HepG2 (cell line): ENCODE measurements around the gene GART. TPM values are rescaled to one million over a fixed set of nuclear protein-coding genes. Genes with fewer than 3 reads are reported as not detected.

Source experiments
- AGO2 ChIP-seq: fragments of 200-400 bp; formaldehyde crosslinking; optimal IDR thresholded peaks from 2 replicates; pipeline ENCODE3; 2017; ENCODE audit warnings: mild to moderate bottlenecking, low read depth, low read length, moderate library complexity
- ARNT2 ChIP-seq: sonication (generic); formaldehyde crosslinking; IDR thresholded peaks from 2 replicates; pipeline ENCODE4 v1.8.0; 2022; ENCODE audit warnings: mild to moderate bottlenecking, low read depth, missing genetic modification reagents, moderate library complexity
- DRAP1 ChIP-seq: IDR thresholded peaks from 2 replicates; pipeline ENCODE4 v1.6.1; 2016; ENCODE audit warnings: missing genetic modification reagents, missing compliant biosample characterization
- ELK4 ChIP-seq: sonication (generic); formaldehyde crosslinking; IDR thresholded peaks from 2 replicates; pipeline ENCODE4 v1.9.0; 2021; ENCODE audit warnings: missing genetic modification reagents, borderline replicate concordance
- EZH2 ChIP-seq: conservative IDR thresholded peaks from 2 replicates; pipeline ENCODE4 v1.6.1; 2012; ENCODE audit warnings: mild to moderate bottlenecking, low read depth, low read length, moderate library complexity
- GTF3A ChIP-seq: sonication (generic); formaldehyde crosslinking; conservative IDR thresholded peaks from 2 replicates; pipeline ENCODE4 v1.4.0; 2020; ENCODE audit warnings: mild to moderate bottlenecking, missing genetic modification reagents
- IKZF4 ChIP-seq: sonication (generic); formaldehyde crosslinking; IDR thresholded peaks from 2 replicates; pipeline ENCODE4 v1.5.1; 2020; ENCODE audit warnings: borderline replicate concordance, mild to moderate bottlenecking, low read depth, missing genetic modification reagents; ENCODE audit errors: not compliant biosample characterization
- KDM2A ChIP-seq: sonication (generic); formaldehyde crosslinking; IDR thresholded peaks from 2 replicates; pipeline ENCODE4 v1.4.0; 2020; ENCODE audit warnings: low read depth, missing genetic modification reagents, borderline replicate concordance
- MLLT10 ChIP-seq: sonication (generic); formaldehyde crosslinking; IDR thresholded peaks from 2 replicates; pipeline ENCODE4 v1.4.0; 2020; ENCODE audit warnings: missing genetic modification reagents
- RFXANK ChIP-seq: IDR thresholded peaks from 2 replicates; pipeline ENCODE4 v1.6.1; 2016
- RFXAP ChIP-seq: sonication (generic); formaldehyde crosslinking; IDR thresholded peaks from 2 replicates; pipeline ENCODE4 v1.4.0; 2020; ENCODE audit warnings: missing genetic modification reagents, borderline replicate concordance
- SP1 ChIP-seq, 2 experiments: fragments of 450-650 bp in 1 of 2; sonication (generic) in 1 of 2; formaldehyde crosslinking in 1 of 2; IDR thresholded peaks; 2 replicates each; pipeline versions ENCODE4 v1.4.0 to v1.6.1; 2016 to 2020; ENCODE audit warnings: missing genetic modification reagents in 1 of 2
- TERF1 ChIP-seq: sonication (generic); formaldehyde crosslinking; IDR thresholded peaks from 2 replicates; pipeline ENCODE4 v1.8.0; 2022; ENCODE audit warnings: mild to moderate bottlenecking, missing genetic modification reagents, moderate library complexity
- ZFP36L1 ChIP-seq: sonication (generic); formaldehyde crosslinking; IDR thresholded peaks from 2 replicates; pipeline ENCODE4 v1.8.0; 2022; ENCODE audit warnings: mild to moderate bottlenecking, missing genetic modification reagents, moderate library complexity
- ZNF329 ChIP-seq: sonication (generic); formaldehyde crosslinking; IDR thresholded peaks from 2 replicates; pipeline ENCODE4 v1.9.0; 2021; ENCODE audit warnings: low read depth, mild to moderate bottlenecking, missing genetic modification reagents
- ZNF501 ChIP-seq: sonication (generic); formaldehyde crosslinking; IDR thresholded peaks from 2 replicates; pipeline ENCODE4 v1.5.1; 2020; ENCODE audit warnings: mild to moderate bottlenecking, moderate library complexity, missing genetic modification reagents
- ZNF703 ChIP-seq: sonication (generic); formaldehyde crosslinking; IDR thresholded peaks from 2 replicates; pipeline ENCODE4 v1.5.1; 2020; ENCODE audit warnings: missing genetic modification reagents, mild to moderate bottlenecking, moderate library complexity, borderline replicate concordance
- ZNF724P ChIP-seq: sonication (generic); formaldehyde crosslinking; IDR thresholded peaks from 2 replicates; pipeline ENCODE4 v1.8.0; 2022; ENCODE audit warnings: missing genetic modification reagents, borderline replicate concordance
- ZNF784 ChIP-seq: sonication (generic); formaldehyde crosslinking; IDR thresholded peaks from 2 replicates; pipeline ENCODE4 v1.5.1; 2020; ENCODE audit warnings: missing genetic modification reagents, mild to moderate bottlenecking, borderline replicate concordance
- polyA plus RNA-seq, 8 experiments: library from polyadenylated mRNA; depleted of rRNA in 3 of 8; stranded (reverse) in 7 of 8; unstranded in 1 of 8; fragments of >200 nt; fragmentation: Illumina TruSeq in 4 of 8; extraction: Trizol in 4 of 8; gene quantifications; 2 replicates each; pipeline versions ENCODE4 v1.2.1 to v1.2.3, GENCODE V29; 2011 to 2016; ENCODE audit warnings: low read depth in 4 of 8, missing spikeins in 1 of 8, mixed read lengths in 1 of 8; ENCODE audit not compliant: insufficient read depth in 1 of 8
- total RNA-seq, 5 experiments: library from RNA; depleted of rRNA; stranded (reverse); fragments of >200 nt; fragmentation: Illumina TruSeq; extraction: Trizol; gene quantifications; 2 replicates each; pipeline ENCODE4 v1.2.3, GENCODE V29; 2016; ENCODE audit warnings: low read depth in 1 of 5
- TF ChIP-seq, protein P1 (sequence below): IDR thresholded peaks from 2 replicates; pipeline ENCODE4 v1.6.1; 2016; ENCODE audit warnings: mild to moderate bottlenecking, missing biosample characterization, missing genetic modification reagents
- TF ChIP-seq, protein P2 (sequence below): sonication (generic); formaldehyde crosslinking; IDR thresholded peaks from 2 replicates; pipeline ENCODE4 v1.5.1; 2020; ENCODE audit warnings: missing genetic modification reagents, mild to moderate bottlenecking, borderline replicate concordance

GART gene
- total and polyA plus RNA-seq, 2 of the 13 experiments (the other 11 are each of a cell fraction or from before 2014, with no cell fraction given), result 17.9 to 109 TPM

- no peak for TF ChIP-seq TERF1 (CRISPR knock-in tag)
- peak; percentile 64; the same call in 1 of the 2 replicates for TF ChIP-seq ZNF501 (CRISPR knock-in tag)
- TF ChIP-seq ARNT2 (CRISPR knock-in tag), result peak; percentile 86
- no peak for TF ChIP-seq RFXANK
- no peak for TF ChIP-seq MLLT10
- TF ChIP-seq ZNF724P, result peak; percentile 78; the same call in 1 of the 2 replicates
- TF ChIP-seq ZNF703, result no peak
- no peak for TF ChIP-seq EZH2
- peak; percentile 90; the same call in 1 of the 2 replicates for TF ChIP-seq RFXAP (CRISPR knock-in tag)
- TF ChIP-seq GTF3A (CRISPR knock-in tag), result no peak
- TF ChIP-seq, protein P1, sequence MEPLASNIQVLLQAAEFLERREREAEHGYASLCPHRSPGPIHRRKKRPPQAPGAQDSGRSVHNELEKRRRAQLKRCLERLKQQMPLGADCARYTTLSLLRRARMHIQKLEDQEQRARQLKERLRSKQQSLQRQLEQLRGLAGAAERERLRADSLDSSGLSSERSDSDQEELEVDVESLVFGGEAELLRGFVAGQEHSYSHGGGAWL (CRISPR knock-in tag), result peak; percentile 24; the same call in 1 of the 2 replicates
- TF ChIP-seq AGO2, result peak; percentile 94
- TF ChIP-seq ZNF329 (CRISPR knock-in tag), result no peak
- no peak for TF ChIP-seq ZNF784
- 0 out of 2 replicates have a peak, but pooled peaks have one; percentile 17 for TF ChIP-seq ELK4 (CRISPR knock-in tag)
- TF ChIP-seq ZFP36L1 (CRISPR knock-in tag), result 0 out of 2 replicates have a peak, but pooled peaks have one; percentile 47
- TF ChIP-seq IKZF4 (CRISPR knock-in tag), result no peak
- peak; percentile 97 for TF ChIP-seq KDM2A (CRISPR knock-in tag)
- no peak for TF ChIP-seq SP1 (IDR thresholded peaks at IDR 0.05)
- TF ChIP-seq SP1 (CRISPR knock-in tag; IDR thresholded peaks at IDR 0.05), result peak; percentile 64; the same call in 1 of the 2 replicates
- TF ChIP-seq, protein P2, sequence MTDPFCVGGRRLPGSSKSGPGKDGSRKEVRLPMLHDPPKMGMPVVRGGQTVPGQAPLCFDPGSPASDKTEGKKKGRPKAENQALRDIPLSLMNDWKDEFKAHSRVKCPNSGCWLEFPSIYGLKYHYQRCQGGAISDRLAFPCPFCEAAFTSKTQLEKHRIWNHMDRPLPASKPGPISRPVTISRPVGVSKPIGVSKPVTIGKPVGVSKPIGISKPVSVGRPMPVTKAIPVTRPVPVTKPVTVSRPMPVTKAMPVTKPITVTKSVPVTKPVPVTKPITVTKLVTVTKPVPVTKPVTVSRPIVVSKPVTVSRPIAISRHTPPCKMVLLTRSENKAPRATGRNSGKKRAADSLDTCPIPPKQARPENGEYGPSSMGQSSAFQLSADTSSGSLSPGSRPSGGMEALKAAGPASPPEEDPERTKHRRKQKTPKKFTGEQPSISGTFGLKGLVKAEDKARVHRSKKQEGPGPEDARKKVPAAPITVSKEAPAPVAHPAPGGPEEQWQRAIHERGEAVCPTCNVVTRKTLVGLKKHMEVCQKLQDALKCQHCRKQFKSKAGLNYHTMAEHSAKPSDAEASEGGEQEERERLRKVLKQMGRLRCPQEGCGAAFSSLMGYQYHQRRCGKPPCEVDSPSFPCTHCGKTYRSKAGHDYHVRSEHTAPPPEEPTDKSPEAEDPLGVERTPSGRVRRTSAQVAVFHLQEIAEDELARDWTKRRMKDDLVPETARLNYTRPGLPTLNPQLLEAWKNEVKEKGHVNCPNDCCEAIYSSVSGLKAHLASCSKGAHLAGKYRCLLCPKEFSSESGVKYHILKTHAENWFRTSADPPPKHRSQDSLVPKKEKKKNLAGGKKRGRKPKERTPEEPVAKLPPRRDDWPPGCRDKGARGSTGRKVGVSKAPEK (CRISPR knock-in tag), result no peak
- TF ChIP-seq DRAP1 (CRISPR knock-in tag), result peak; percentile 65
These were observed 46.8 kb upstream of the GART start, which contains the start of gene DONSON (continued) for GRCh38 chr21:33588485-33589335.
